Colonic mucosa (tissue), 4 donors: ENCODE data around the gene KCNIP4. TPM values are rescaled to one million over a fixed set of nuclear protein-coding genes. Genes with fewer than 3 reads are reported as not detected.

Experiments
- DNase-seq: peaks from one replicate; pipeline ENCODE4 v3.0.0-alpha.2; 2020
- H3K27ac ChIP-seq: fragments of 200-600 bp; one replicate; pipeline ENCODE4 v1.8.0; 2021
- H3K27me3 ChIP-seq: fragments of 200-600 bp; one replicate; pipeline ENCODE4 v1.8.0; 2021
- H3K36me3 ChIP-seq: fragments of 200-600 bp; one replicate; pipeline ENCODE4 v1.8.0; 2021
- H3K4me1 ChIP-seq: fragments of 200-600 bp; one replicate; pipeline ENCODE4 v1.8.0; 2021; ENCODE audit warnings: mild to moderate bottlenecking
- H3K4me3 ChIP-seq: fragments of 200-600 bp; one replicate; pipeline ENCODE4 v1.8.0; 2021
- H3K9ac ChIP-seq, 2 donors: one replicate each; pipeline ENCODE4 v1.7.0; 2013; ENCODE audit warnings: control low read depth in 2 of 2, low read depth in 2 of 2, low read length in 2 of 2
- H3K9me3 ChIP-seq: fragments of 200-600 bp; one replicate; pipeline ENCODE4 v1.8.0; 2021
- CTCF ChIP-seq: fragments of 200-600 bp; IDR thresholded peaks from one replicate; pipeline ENCODE4 v1.8.0; 2022; ENCODE audit warnings: antibody characterized with exemption, mild to moderate bottlenecking
- intact Hi-C: fragments of 100-400 bp; cut with DNase I; formaldehyde crosslinking; loops from one replicate; pipeline ENCODE4 v1.14.1; 2022
- total RNA-seq, 2 donors: library from RNA; stranded (reverse); fragmentation: NEBNext Ultra II Directional in 1 of 2; extraction: Animal tissue kit (Norgen Biotek cat#: 25700) in 1 of 2; gene quantifications; one replicate each; pipeline ENCODE4 v1.2.1, GENCODE V29; 2021
- donor health status: healthy.
- donor health status: DM: no; HTN: no; CAD: no.
- donor health status: DM: no; HTN: no; CAD: no.

Gene KCNIP4
- total RNA-seq, 2 donors from 2014 or later = 0.67 to 1.2 TPM

- Histone ChIP-seq H3K27ac (no peak overlapping the region), H3K4me1 (no peaks in the 10 kb centered on the region), H3K9me3 (no peaks in the 10 kb centered on the region), H3K4me3 (no peak overlapping the region), H3K27me3 (no peaks in the 10 kb centered on the region), H3K36me3 (no peaks in the 10 kb centered on the region), H3K9ac (no peak overlapping the region)
- DNase-seq = no peak
- intact Hi-C loops = no loop called here
- no peak for TF ChIP-seq CTCF
Measured at GRCh38 chr4:21117541-21118180, 830.9 kb downstream of the KCNIP4 start.

- no peak overlapping the region for H3K9ac ChIP-seq
- no peak overlapping the region for H3K4me3 ChIP-seq
- TF ChIP-seq CTCF = no peak
- H3K36me3 ChIP-seq = no peaks in the 10 kb centered on the region
- no peak overlapping the region for H3K27ac ChIP-seq
- H3K9me3 ChIP-seq = no peaks in the 10 kb centered on the region
- H3K4me1 ChIP-seq = no peaks in the 10 kb centered on the region
- intact Hi-C loops = no loop called here
- no peak for DNase-seq
- H3K27me3 ChIP-seq = no peaks in the 10 kb centered on the region
Measured at GRCh38 chr4:21113496-21114223, 834.9 kb downstream of the KCNIP4 start.

GRCh38 chr4:21102667-21103066 lies 845.9 kb downstream of the KCNIP4 start:
- H3K4me3 ChIP-seq = no peak overlapping the region
- H3K9ac ChIP-seq = no peak overlapping the region
- no peaks in the 10 kb centered on the region for H3K27me3 ChIP-seq
- H3K27ac ChIP-seq = no peak overlapping the region
- intact Hi-C loops = no loop called here
- no peak for DNase-seq
- no peaks in the 10 kb centered on the region for H3K36me3 ChIP-seq
- no peak for TF ChIP-seq CTCF
- no peaks in the 10 kb centered on the region for H3K4me1 ChIP-seq
- H3K9me3 ChIP-seq = no peaks in the 10 kb centered on the region

- intact Hi-C loops = no loop called here
Measured at GRCh38 chr4:21097865-21098264, 850.7 kb downstream of the KCNIP4 start.

GRCh38 chr4:21097026-21097425 lies 851.5 kb downstream of the KCNIP4 start:
- Histone ChIP-seq H3K9me3 (no peaks in the 10 kb centered on the region), H3K36me3 (no peaks in the 10 kb centered on the region), H3K9ac (no peak overlapping the region), H3K27me3 (no peaks in the 10 kb centered on the region), H3K27ac (no peak overlapping the region), H3K4me1 (no peaks in the 10 kb centered on the region), H3K4me3 (no peak overlapping the region)
- TF ChIP-seq CTCF = no peak
- no peak for DNase-seq
- intact Hi-C loops = no loop called here

More at GRCh38 chr4:21097865-21098264, 850.7 kb downstream of the KCNIP4 start:
- no peak for DNase-seq
- no peaks in the 10 kb centered on the region for H3K36me3 ChIP-seq
- H3K9ac ChIP-seq = no peak overlapping the region
- H3K27me3 ChIP-seq = no peaks in the 10 kb centered on the region
- TF ChIP-seq CTCF = no peak
- H3K27ac ChIP-seq = no peak overlapping the region
- no peaks in the 10 kb centered on the region for H3K9me3 ChIP-seq
- no peak overlapping the region for H3K4me3 ChIP-seq
- no peaks in the 10 kb centered on the region for H3K4me1 ChIP-seq
